ENCODE data around the gene CARD9. TPM values are rescaled to one million over a fixed set of nuclear protein-coding genes. Genes with fewer than 3 reads are reported as not detected.
A peak's percentile ranks its signal among the peaks of the same experiment; 100 is the strongest.

The CARD9 gene
- total RNA-seq, 1 donor from 2014 or later = 15.0 TPM

- peak; percentile 93 for TF ChIP-seq CTCF (IDR thresholded peaks at IDR 0.05)
- intact Hi-C loops (cut with DNase I) = no loop called here
- Histone ChIP-seq H3K27me3 (ENCODE audit: low read depth) (no peaks in the 10 kb centered on the region), H3K27ac (no peak overlapping the region), H3K9me3 (no peaks in the 10 kb centered on the region), H3K4me3 (no peak overlapping the region), H3K4me1 (peaks cover 20% of the 10 kb centered on the region), H3K36me3 (peaks cover 29% of the 10 kb centered on the region)
- DNase-seq = peak; percentile 87
- ATAC-seq = peak; percentile 65 to 78
Measured at GRCh38 chr9:136339173-136339957, 34.1 kb downstream of the CARD9 start.

- Histone ChIP-seq H3K9me3 (no peaks in the 10 kb centered on the region), H3K27me3 (ENCODE audit: low read depth) (no peaks in the 10 kb centered on the region), H3K4me1 (peaks cover 17% of the 10 kb centered on the region), H3K4me3 (no peak overlapping the region), H3K27ac (no peak overlapping the region), H3K36me3 (peaks cover 29% of the 10 kb centered on the region)
- intact Hi-C loops (cut with DNase I) = no loop called here
- ATAC-seq = no peak
- no peak for TF ChIP-seq CTCF (IDR thresholded peaks at IDR 0.05)
- DNase-seq = no peak
Measured at GRCh38 chr9:136338511-136338910, 35.0 kb downstream of the CARD9 start.

- Histone ChIP-seq H3K9me3 (no peaks in the 10 kb centered on the region), H3K27ac (no peak overlapping the region), H3K4me1 (peaks cover 9% of the 10 kb centered on the region), H3K27me3 (ENCODE audit: low read depth) (no peaks in the 10 kb centered on the region), H3K4me3 (no peak overlapping the region), H3K36me3 (peaks cover 29% of the 10 kb centered on the region)
- DNase-seq (no peak), ATAC-seq (no peak)
- TF ChIP-seq CTCF (IDR thresholded peaks at IDR 0.05) = no peak
- intact Hi-C loops (cut with DNase I) = no loop called here
Measured at GRCh38 chr9:136337416-136338395, 35.8 kb downstream of the CARD9 start.

GRCh38 chr9:136336881-136337280, 36.6 kb downstream of the CARD9 start:
- DNase-seq = no peak
- Histone ChIP-seq H3K27me3 (ENCODE audit: low read depth) (no peaks in the 10 kb centered on the region), H3K36me3 (peaks cover 29% of the 10 kb centered on the region), H3K27ac (no peak overlapping the region), H3K4me1 (peaks cover 2% of the 10 kb centered on the region), H3K9me3 (no peaks in the 10 kb centered on the region), H3K4me3 (no peak overlapping the region)
- no peak for TF ChIP-seq CTCF (IDR thresholded peaks at IDR 0.05)
- ATAC-seq = no peak
- intact Hi-C loops (cut with DNase I) = no loop called here

GRCh38 chr9:136336156-136336870, 37.2 kb downstream of the CARD9 start:
- Histone ChIP-seq H3K36me3 (peaks cover 29% of the 10 kb centered on the region), H3K27me3 (ENCODE audit: low read depth) (no peaks in the 10 kb centered on the region), H3K9me3 (no peaks in the 10 kb centered on the region), H3K27ac (no peak overlapping the region), H3K4me3 (no peak overlapping the region), H3K4me1 (no peaks in the 10 kb centered on the region)
- intact Hi-C loops (cut with DNase I) = no loop called here
- TF ChIP-seq CTCF (IDR thresholded peaks at IDR 0.05) = no peak
- DNase-seq (no peak), ATAC-seq (peak in 1 of 2 donors; percentile 2)
